ENCODE measurements around the gene ZNF281.
"Not testable (repeated sequence)": the region's sequence is repeated elsewhere in the genome, so short reads cannot be mapped to it uniquely, and the experiment has no call there.

ZNF281 gene

DNA sequence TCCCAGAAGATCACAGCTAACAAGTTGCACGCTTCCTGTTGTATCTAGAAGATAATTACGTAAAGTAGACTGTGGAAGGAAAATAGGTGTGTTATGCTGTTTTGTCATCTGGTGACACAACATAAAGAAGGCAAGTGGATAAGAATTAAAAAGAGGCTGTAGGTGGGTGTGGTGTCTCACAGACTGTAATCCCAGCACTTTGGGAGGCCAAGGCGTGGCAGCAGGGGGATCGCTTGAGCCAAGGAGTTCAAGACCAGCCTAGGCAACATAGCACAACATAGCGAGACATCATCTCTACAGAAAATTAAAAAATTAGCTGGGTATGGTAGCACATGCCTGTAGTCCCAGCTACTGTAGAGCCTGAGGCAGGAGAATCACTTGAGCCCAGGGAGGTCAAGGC lies 17.9 kb upstream of the ZNF281 start:
- Histone ChIP-seq H3K9me3 (ENCODE audit: control insufficient read depth, low read depth, low read length) (no peaks in the 10 kb centered on the region), H3K4me3 (ENCODE audit: low read length) (no peak overlapping the region), H3K9ac (ENCODE audit: low read length) (no peak overlapping the region), H3K27me3 (ENCODE audit: control insufficient read depth, insufficient read depth, low read length) (no peaks in the 10 kb centered on the region), H3K4me1 (ENCODE audit: control insufficient read depth, low read depth, low read length) (no peaks in the 10 kb centered on the region), H3K36me3 (ENCODE audit: control insufficient read depth, low read depth, low read length) (peaks cover 3% of the 10 kb centered on the region), H3K27ac (ENCODE audit: low read length) (no peak overlapping the region)

DNA sequence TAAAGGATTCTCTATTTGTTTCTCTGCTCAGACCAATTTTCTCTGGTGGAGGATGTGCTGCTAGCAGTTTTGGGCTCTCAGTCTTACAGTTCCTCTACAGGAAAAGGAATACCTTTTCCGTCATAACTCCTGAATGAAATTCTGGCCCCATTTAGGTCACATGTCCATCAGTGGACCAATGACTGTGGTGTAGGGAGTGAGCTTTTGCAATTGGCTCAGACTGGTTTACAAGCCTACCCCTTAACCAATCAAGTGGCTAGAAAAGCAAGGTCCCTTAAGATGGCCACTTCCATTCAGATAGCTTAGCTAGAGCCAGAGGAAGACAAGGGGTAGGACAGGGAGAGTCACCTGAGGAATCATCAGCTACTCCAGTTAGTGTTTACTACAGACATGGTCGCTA lies 16.4 kb upstream of the ZNF281 start:
- Histone ChIP-seq H3K4me3 (ENCODE audit: low read length) (no peak overlapping the region), H3K36me3 (ENCODE audit: control insufficient read depth, low read depth, low read length) (peaks cover 4% of the 10 kb centered on the region), H3K27ac (ENCODE audit: low read length) (no peak overlapping the region), H3K9me3 (ENCODE audit: control insufficient read depth, low read depth, low read length) (no peaks in the 10 kb centered on the region), H3K9ac (ENCODE audit: low read length) (no peak overlapping the region), H3K27me3 (ENCODE audit: control insufficient read depth, insufficient read depth, low read length) (no peaks in the 10 kb centered on the region), H3K4me1 (ENCODE audit: control insufficient read depth, low read depth, low read length) (no peaks in the 10 kb centered on the region)

DNA sequence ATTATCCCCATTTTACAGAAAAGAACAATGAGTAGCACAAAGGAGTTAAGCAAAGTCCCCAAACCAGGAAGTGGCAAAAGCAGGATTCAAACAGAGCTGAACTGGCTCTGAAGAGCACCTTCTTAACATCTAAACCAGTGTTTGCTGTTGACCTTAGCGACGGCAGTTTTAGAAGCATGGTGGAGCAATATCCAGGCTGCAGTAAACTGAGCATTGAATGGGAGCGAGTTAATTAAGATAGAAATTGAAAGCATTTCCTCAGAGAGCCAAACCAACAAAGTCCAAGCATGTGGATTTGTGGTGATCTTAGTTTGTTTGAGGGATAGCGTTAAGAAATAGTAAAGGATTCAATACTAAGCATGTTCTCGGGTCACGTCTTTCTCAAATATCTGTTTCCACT lies 13.4 kb upstream of the ZNF281 start:
- H3K36me3 ChIP-seq (ENCODE audit: control insufficient read depth, low read depth, low read length): peaks cover 4% of the 10 kb centered on the region
- H3K27ac ChIP-seq (ENCODE audit: low read length): no peak overlapping the region
- no peak overlapping the region for H3K9ac ChIP-seq (ENCODE audit: low read length)
- H3K4me3 ChIP-seq (ENCODE audit: low read length): no peak overlapping the region
- H3K9me3 ChIP-seq (ENCODE audit: control insufficient read depth, low read depth, low read length): no peaks in the 10 kb centered on the region
- H3K4me1 ChIP-seq (ENCODE audit: control insufficient read depth, low read depth, low read length): no peaks in the 10 kb centered on the region
- no peaks in the 10 kb centered on the region for H3K27me3 ChIP-seq (ENCODE audit: control insufficient read depth, insufficient read depth, low read length)

DNA sequence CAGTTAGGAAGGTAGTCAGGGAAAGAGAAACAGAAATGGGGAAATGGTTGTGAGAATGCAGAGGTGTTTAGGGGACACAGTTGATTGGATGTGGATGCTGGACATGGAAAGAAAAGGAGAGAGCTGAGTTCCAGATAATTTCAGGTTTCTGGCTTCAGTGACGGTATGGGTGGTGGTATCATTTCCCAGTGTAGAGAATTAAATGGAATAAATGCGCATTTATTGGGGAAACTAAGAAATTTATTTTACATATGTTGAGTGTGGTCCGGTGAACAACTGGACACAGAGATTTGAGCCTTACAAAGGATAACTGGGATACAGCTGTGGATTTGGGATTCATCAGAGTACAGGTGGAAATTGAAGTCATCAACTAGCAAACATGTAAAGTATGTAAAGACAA lies 12.4 kb upstream of the ZNF281 start:
- peaks cover 4% of the 10 kb centered on the region for H3K36me3 ChIP-seq (ENCODE audit: control insufficient read depth, low read depth, low read length)

DNA sequence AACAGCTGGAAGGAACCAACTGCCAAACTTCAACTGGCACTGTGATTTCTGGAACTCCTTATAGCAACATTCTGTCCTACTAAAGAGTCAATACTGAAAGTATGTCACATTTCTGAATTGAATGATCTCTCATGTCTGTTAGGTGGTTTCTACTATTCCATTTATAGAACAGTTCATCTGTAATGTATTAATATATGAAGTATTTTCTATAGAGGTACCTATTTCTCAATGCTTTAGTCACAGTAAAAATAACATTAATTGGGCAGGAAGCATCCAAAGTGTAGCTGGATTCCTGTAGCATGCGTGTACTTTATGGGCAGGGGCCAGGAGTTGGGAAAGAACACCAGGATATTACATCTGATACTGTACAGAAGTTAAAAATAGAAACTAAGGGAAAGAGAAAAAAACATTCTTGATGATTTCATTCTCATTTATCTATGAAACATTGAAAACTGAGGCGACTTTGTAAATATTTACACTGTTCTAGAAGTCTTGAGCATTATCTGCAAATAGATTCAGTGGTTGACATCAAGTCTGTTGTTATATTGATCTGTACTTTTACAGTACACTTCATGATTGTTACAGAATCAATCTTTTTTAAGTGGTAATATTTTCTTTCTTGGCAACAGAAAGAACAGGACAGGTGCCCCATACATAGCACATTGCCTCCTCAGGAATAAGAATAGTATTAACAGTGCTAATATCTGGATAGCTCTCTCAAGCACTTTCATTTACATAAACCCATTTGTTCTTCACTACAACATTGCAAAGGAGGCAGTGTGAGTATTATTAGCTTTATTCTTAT lies 6.2 kb upstream of the ZNF281 start:
- no peaks in the 10 kb centered on the region for H3K9me3 ChIP-seq (ENCODE audit: control insufficient read depth, low read depth, low read length)
- no peak overlapping the region for H3K4me3 ChIP-seq (ENCODE audit: low read length)
- H3K36me3 ChIP-seq (ENCODE audit: control insufficient read depth, low read depth, low read length): no peaks in the 10 kb centered on the region
- no peak overlapping the region for H3K27ac ChIP-seq (ENCODE audit: low read length)
- peaks cover 8% of the 10 kb centered on the region for H3K4me1 ChIP-seq (ENCODE audit: control insufficient read depth, low read depth, low read length)
- no peak overlapping the region for H3K9ac ChIP-seq (ENCODE audit: low read length)
- no peaks in the 10 kb centered on the region for H3K27me3 ChIP-seq (ENCODE audit: control insufficient read depth, insufficient read depth, low read length)

More for the DNA sequence above, 12.4 kb upstream of the ZNF281 start:
- H3K9me3 ChIP-seq (ENCODE audit: control insufficient read depth, low read depth, low read length): no peaks in the 10 kb centered on the region
- no peaks in the 10 kb centered on the region for H3K4me1 ChIP-seq (ENCODE audit: control insufficient read depth, low read depth, low read length)
- H3K27me3 ChIP-seq (ENCODE audit: control insufficient read depth, insufficient read depth, low read length): no peaks in the 10 kb centered on the region
- no peak overlapping the region for H3K9ac ChIP-seq (ENCODE audit: low read length)
- no peak overlapping the region for H3K4me3 ChIP-seq (ENCODE audit: low read length)
- H3K27ac ChIP-seq (ENCODE audit: low read length): no peak overlapping the region

DNA sequence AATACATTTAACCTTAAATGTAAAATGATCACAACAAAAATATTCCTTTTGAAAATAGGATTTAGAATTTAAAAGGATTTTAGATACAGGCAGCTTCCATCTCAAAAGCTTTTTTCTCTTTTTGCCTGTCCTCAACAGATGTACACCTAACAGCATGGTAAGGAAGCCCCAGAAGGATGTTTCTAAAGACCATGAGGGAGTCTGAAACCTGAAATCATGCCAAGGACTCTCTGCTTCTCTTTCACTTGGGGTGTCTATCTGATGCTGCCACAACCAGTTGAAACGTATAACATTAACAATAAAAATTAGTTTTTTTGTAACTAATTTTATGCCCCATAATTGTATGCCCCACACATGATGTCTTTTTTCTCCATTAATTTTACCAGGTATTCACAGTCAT lies 5.4 kb upstream of the ZNF281 start:
- Histone ChIP-seq H3K4me3 (ENCODE audit: low read length) (no peak overlapping the region), H3K9me3 (ENCODE audit: control insufficient read depth, low read depth, low read length) (no peaks in the 10 kb centered on the region)

DNA sequence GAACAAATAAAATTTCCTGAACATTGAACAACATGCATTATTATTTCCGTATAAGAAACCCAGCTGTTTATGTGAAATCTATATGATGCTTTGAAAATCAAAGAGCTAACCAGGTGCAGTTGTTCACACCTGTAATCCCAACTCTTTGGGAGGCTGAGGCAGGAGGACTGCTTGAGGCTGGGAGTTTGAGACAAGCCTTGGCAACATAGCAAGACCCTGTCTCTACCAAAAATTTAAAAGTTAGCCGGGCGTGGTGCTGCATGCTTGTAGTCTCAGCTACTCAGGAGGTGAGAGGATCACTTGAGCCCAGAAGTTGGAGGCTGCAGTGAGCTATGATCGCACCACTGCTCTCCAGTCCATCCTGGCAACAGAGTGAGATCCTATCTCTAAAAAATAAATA lies 4.8 kb upstream of the ZNF281 start:
- H3K4me1 ChIP-seq (ENCODE audit: control insufficient read depth, low read depth, low read length): peaks cover 17% of the 10 kb centered on the region
- H3K4me3 ChIP-seq (ENCODE audit: low read length): no peak overlapping the region
- H3K27me3 ChIP-seq (ENCODE audit: control insufficient read depth, insufficient read depth, low read length): no peaks in the 10 kb centered on the region
- H3K27ac ChIP-seq (ENCODE audit: low read length): no peak overlapping the region
- no peaks in the 10 kb centered on the region for H3K36me3 ChIP-seq (ENCODE audit: control insufficient read depth, low read depth, low read length)
- no peaks in the 10 kb centered on the region for H3K9me3 ChIP-seq (ENCODE audit: control insufficient read depth, low read depth, low read length)
- no peak overlapping the region for H3K9ac ChIP-seq (ENCODE audit: low read length)

More for the DNA sequence above, 5.4 kb upstream of the ZNF281 start:
- no peaks in the 10 kb centered on the region for H3K27me3 ChIP-seq (ENCODE audit: control insufficient read depth, insufficient read depth, low read length)
- H3K27ac ChIP-seq (ENCODE audit: low read length): no peak overlapping the region
- H3K36me3 ChIP-seq (ENCODE audit: control insufficient read depth, low read depth, low read length): no peaks in the 10 kb centered on the region
- no peak overlapping the region for H3K9ac ChIP-seq (ENCODE audit: low read length)
- H3K4me1 ChIP-seq (ENCODE audit: control insufficient read depth, low read depth, low read length): peaks cover 16% of the 10 kb centered on the region

DNA sequence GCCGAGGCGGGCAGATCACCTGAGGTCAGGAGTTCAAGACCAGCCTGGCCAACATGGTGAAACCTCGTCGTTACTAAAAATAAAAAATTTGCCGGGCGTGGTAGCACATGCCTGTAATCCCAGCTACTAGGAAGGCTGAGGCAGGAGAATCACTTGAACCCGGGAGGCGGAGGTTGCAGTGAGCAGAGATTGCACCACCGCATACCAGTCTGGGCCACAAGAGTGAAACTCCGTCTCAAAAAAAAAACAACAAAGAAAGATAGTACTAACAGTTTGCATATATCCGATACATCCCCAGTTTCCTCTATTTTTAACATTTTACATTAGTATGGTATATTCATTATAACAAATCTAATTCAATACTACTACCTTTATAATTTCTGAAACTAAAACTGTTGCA lies 3.9 kb upstream of the ZNF281 start:
- not testable (repeated sequence) for H3K27me3 ChIP-seq (ENCODE audit: control insufficient read depth, insufficient read depth, low read length); H3K36me3 ChIP-seq (ENCODE audit: control insufficient read depth, low read depth, low read length); H3K9me3 ChIP-seq (ENCODE audit: control insufficient read depth, low read depth, low read length); H3K27ac ChIP-seq (ENCODE audit: low read length); H3K9ac ChIP-seq (ENCODE audit: low read length)
- H3K4me3 ChIP-seq (ENCODE audit: low read length): peak overlapping the region; percentile 84
- H3K4me1 ChIP-seq (ENCODE audit: control insufficient read depth, low read depth, low read length): peaks cover 20% of the 10 kb centered on the region

DNA sequence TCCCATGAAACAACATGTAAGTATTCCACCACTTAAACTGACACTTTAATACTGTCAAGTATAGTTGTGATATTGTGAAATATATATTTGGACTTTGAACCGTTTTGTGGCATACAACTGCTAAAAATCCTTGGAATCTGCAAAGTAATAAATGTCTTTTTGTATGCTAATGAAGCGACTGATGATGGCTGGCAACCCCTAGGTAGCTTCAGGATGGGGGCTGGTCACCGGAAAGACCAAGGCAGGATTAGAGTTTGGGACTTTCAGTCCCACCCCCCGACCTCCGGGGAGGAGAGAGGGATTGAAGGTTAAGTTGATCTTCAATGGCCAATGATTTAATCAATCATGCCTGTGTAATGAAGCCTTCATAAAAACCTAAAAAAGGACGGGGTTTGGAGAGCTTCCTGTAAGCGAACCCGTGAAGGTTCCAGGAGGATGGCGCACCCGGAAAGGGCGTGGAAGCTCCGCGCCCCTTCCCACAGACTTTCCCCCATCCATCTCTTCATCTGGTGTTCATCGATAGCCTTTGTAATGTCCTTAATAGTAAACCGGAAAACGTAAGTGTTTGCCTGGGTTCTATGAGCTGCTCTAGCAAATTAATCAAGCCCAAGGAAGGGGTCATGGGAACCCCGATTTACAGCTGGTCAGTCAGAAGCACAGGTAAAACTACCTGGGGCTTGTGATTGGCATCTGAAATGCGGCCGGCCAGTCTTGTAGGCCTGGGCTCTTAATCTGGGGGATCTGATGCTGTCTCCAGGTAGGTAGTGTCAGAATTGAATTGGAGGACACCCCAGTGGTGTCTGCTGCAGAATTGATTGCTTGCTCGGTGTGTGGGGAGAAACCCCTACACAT lies 1.8 kb upstream of the ZNF281 start:
- Histone ChIP-seq H3K9ac (ENCODE audit: low read length) (peak overlapping the region; percentile 62), H3K9me3 (ENCODE audit: control insufficient read depth, low read depth, low read length) (no peaks in the 10 kb centered on the region), H3K27ac (ENCODE audit: low read length) (peak overlapping the region; percentile 96), H3K4me3 (ENCODE audit: low read length) (peak overlapping the region; percentile 84), H3K27me3 (ENCODE audit: control insufficient read depth, insufficient read depth, low read length) (no peaks in the 10 kb centered on the region), H3K4me1 (ENCODE audit: control insufficient read depth, low read depth, low read length) (peaks cover 42% of the 10 kb centered on the region), H3K36me3 (ENCODE audit: control insufficient read depth, low read depth, low read length) (peaks cover 24% of the 10 kb centered on the region)

DNA sequence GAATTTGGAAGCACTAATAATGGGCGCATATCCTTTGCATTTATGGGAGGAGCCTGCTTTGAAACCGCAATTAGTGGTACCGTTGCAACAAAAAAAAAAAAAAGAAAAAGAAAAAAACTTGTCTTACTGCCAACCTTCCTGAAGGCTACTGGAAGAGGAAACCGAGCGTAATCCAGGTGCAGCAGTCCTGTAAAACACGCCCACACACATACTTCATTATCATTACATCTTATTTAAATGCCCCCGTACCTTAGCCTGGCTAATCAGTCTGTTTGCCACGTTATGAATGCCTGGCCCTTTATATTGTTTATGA lies 686 bp upstream of the ZNF281 start:
- peaks cover 43% of the 10 kb centered on the region for H3K4me1 ChIP-seq (ENCODE audit: control insufficient read depth, low read depth, low read length)

DNA sequence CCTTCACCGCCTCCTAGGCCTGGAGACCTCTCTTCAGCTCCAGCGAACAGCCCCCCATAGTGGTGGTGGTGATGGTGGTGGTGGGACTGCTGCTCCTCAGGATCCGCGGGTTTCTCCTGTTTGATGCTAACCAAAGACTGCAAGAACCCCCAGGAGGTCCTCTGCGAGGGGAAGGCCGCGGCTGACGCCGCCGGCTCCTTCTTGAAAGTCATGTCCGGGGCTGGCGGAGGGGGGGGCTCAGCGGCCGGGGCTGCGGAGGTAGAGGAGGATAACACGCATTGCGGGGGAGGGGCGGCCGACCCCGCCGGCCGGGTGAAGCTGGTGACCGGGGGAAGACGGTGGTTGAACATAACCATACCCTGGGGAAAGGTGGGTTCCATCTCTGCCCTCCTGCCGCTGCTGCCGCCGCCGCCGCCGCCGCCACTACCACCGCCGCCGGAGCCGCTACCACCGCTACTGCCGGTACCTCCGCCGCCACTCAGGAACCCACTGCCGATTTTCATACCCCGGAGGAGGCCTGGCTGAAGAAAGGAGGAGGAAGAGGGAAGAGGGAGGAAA lies 554 bp downstream of the ZNF281 start:
- Histone ChIP-seq H3K36me3 (ENCODE audit: control insufficient read depth, low read depth, low read length) (peaks cover 44% of the 10 kb centered on the region), H3K4me1 (ENCODE audit: control insufficient read depth, low read depth, low read length) (peaks cover 50% of the 10 kb centered on the region), H3K4me3 (ENCODE audit: low read length) (peak overlapping the region; percentile 84), H3K27ac (ENCODE audit: low read length) (no peak overlapping the region), H3K9ac (ENCODE audit: low read length) (peak overlapping the region; percentile 85), H3K27me3 (ENCODE audit: control insufficient read depth, insufficient read depth, low read length) (no peaks in the 10 kb centered on the region), H3K9me3 (ENCODE audit: control insufficient read depth, low read depth, low read length) (no peaks in the 10 kb centered on the region)

More for the DNA sequence above, 686 bp upstream of the ZNF281 start:
- H3K9me3 ChIP-seq (ENCODE audit: control insufficient read depth, low read depth, low read length): no peaks in the 10 kb centered on the region
- H3K27me3 ChIP-seq (ENCODE audit: control insufficient read depth, insufficient read depth, low read length): no peaks in the 10 kb centered on the region
- H3K36me3 ChIP-seq (ENCODE audit: control insufficient read depth, low read depth, low read length): peaks cover 35% of the 10 kb centered on the region
- H3K4me3 ChIP-seq (ENCODE audit: low read length): peak overlapping the region; percentile 84
- H3K27ac ChIP-seq (ENCODE audit: low read length): peak overlapping the region; percentile 96
- H3K9ac ChIP-seq (ENCODE audit: low read length): peak overlapping the region; percentile 62

All from iPS-18a (cell line).